ENCODE data around the gene RALGPS2.

RALGPS2 gene

DNA sequence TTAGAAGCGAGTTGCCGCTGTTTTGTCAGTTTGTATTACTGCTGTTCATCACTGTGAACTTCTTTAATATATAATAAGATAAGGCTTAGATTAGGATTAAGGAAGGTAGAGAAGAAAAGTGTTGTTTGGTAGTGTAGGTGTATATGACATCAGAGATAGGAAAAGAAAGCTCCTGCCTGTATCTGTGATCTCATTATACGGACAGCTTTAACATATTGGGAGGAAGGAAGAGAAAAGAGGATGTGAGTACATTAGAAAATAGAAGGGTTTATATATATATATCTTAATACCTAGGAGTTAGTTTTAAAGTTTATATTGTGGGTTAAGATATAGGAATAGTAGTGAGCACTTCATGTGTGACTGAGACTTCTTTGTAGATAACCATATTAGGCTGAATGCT is 71.0 kb downstream of the RALGPS2 start:
- TF ChIP-seq, protein P1, sequence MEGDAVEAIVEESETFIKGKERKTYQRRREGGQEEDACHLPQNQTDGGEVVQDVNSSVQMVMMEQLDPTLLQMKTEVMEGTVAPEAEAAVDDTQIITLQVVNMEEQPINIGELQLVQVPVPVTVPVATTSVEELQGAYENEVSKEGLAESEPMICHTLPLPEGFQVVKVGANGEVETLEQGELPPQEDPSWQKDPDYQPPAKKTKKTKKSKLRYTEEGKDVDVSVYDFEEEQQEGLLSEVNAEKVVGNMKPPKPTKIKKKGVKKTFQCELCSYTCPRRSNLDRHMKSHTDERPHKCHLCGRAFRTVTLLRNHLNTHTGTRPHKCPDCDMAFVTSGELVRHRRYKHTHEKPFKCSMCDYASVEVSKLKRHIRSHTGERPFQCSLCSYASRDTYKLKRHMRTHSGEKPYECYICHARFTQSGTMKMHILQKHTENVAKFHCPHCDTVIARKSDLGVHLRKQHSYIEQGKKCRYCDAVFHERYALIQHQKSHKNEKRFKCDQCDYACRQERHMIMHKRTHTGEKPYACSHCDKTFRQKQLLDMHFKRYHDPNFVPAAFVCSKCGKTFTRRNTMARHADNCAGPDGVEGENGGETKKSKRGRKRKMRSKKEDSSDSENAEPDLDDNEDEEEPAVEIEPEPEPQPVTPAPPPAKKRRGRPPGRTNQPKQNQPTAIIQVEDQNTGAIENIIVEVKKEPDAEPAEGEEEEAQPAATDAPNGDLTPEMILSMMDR (IDR thresholded peaks at IDR 0.05; ENCODE audit: control insufficient read depth, extremely low read depth, insufficient read depth): no peak
- no peak for DNase-seq (ENCODE audit: low read depth)
- no peak overlapping the region for H3K4me3 ChIP-seq (ENCODE audit: low read depth, low read length)

DNA sequence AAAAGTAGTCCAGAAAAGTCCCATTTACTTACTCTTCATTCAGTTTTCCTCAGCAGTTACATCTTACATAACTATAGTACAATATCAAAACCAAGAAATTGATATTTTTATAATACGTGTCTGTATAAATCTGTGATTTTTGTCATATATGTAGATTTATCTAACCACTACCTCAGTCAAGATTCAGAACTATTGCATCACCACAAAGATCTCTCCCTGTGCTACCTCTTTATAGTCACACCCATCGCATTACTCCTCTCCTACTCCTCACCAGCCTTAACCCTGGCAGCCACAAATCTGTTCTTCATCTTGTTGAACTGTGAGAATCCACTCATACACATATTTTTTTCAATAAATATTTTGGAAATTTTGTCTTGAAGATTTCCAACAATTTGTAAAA is 72.5 kb downstream of the RALGPS2 start:
- TF ChIP-seq, protein P1 (IDR thresholded peaks at IDR 0.05; ENCODE audit: control insufficient read depth, extremely low read depth, insufficient read depth): no peak
- no peak overlapping the region for H3K4me3 ChIP-seq (ENCODE audit: low read depth, low read length)
- DNase-seq (ENCODE audit: low read depth): no peak

DNA sequence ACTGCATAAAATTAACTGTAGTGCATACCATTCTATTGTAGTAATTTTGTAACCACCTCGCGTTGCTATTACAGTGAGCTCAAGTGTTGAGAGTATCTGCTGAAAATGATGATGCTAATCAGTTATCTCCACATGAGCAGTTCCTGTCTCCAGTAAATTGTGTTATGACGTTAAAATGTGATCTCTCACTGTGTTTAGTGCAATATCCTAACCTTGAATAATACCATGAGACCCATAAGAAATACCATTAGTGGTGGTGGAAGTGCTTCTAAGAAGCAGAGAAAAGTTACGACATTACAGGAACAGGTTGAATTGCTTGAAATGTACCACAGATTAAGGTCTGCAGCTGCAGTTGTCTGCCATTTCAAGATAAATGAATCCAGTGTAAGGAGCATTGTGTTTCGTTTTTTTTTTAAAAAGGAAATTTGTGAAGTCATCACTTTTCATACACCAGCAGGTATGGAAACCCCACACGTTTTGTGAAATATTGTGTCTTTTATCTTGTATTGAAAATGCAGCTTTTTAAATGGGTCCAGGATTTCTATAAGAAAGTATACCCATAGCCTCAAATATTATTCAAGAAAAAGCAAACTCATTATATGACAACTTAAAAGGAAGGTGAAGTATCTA is 73.3 kb downstream of the RALGPS2 start:
- no peak overlapping the region for H3K4me3 ChIP-seq (ENCODE audit: low read depth, low read length)
- no peak for DNase-seq (ENCODE audit: low read depth)
- TF ChIP-seq, protein P1 (IDR thresholded peaks at IDR 0.05; ENCODE audit: control insufficient read depth, extremely low read depth, insufficient read depth): no peak

DNA sequence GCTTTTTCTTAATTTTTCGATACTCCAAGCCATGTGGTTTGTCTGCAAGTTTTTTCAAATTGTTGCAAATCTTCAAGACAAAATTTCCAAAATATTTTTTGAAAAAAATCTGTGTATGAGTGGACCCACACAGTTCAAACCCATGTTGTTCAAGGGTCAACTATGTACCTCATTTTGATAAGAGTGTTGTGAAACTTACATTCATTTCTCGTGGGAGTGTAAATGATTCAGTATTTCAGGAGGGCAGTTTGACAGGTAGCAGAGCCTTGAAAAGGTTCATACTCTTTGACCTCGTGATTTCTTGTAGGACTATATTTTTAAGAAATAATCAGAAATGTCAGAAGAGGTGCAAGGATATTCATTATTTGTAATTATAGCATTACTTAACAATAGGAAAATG is 77.8 kb downstream of the RALGPS2 start:
- no peak for DNase-seq (ENCODE audit: low read depth)
- TF ChIP-seq, protein P1 (IDR thresholded peaks at IDR 0.05; ENCODE audit: control insufficient read depth, extremely low read depth, insufficient read depth): no peak
- no peak overlapping the region for H3K4me3 ChIP-seq (ENCODE audit: low read depth, low read length)

DNA sequence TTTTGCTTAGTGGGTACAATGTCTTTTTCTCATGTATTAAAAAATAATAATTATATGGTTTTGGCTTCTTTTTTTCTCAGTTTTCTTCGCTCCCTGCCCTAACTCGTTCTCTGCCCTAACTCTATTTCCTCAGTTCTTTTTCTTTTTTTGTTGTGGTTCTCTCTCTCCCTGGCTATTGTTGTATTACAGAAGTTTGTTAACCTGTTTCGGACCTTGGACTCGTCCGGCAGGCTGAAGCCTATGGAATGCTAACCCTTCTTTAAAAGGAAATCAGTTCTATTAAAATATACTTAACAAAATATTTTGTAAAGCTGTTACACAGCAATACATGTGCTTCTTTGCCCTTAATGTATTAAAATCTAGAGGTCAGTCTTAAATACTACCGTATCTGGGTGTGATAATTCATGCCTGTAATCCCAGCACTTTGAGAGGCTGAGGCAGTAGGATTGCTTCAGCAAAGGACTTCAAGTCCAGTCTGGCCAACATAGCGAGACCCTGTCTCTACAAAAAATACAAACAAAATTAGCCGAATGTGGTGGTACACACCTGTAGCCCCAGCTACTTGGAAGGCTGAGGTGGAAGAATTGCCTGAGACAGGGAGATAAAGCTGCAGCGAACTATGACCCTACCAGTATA is 81.7 kb downstream of the RALGPS2 start:
- TF ChIP-seq, protein P1 (IDR thresholded peaks at IDR 0.05; ENCODE audit: control insufficient read depth, extremely low read depth, insufficient read depth): no peak
- DNase-seq (ENCODE audit: low read depth): no peak
- no peak overlapping the region for H3K4me3 ChIP-seq (ENCODE audit: low read depth, low read length)

DNA sequence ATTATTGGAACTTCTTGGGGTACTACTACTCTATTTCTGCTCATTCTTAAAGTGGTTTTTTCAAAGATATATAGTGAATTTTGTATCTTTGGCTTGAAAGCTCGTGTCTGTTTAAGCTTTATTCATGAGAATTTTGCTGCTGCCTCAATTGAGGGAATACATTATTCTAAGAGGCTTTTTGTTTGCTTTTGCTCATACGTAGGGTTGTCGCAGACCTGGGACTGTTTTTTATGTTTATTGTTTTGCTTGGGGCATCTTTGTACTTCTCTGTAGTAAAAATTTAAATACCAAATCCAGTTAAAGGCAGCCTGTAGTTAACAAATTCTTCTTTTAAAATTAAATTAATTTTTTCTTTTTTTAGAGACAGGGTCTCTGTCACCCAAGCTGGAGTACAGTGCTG is 83.5 kb downstream of the RALGPS2 start:
- DNase-seq (ENCODE audit: low read depth): no peak

More for the DNA sequence above, 83.5 kb downstream of the RALGPS2 start:
- TF ChIP-seq, protein P1 (IDR thresholded peaks at IDR 0.05; ENCODE audit: control insufficient read depth, extremely low read depth, insufficient read depth): no peak
- H3K4me3 ChIP-seq (ENCODE audit: low read depth, low read length): no peak overlapping the region
